Calu3 (cell line): ENCODE measurements around the gene PDS5A. TPM values are rescaled to one million over a fixed set of nuclear protein-coding genes. Genes with fewer than 3 reads are reported as not detected.
"Not testable (repeated sequence)": the region's sequence is repeated elsewhere in the genome, so short reads cannot be mapped to it uniquely, and the experiment has no call there.

Experiments
- BruUV-seq: library from RNA; stranded (reverse); fragments of 400-500 nt; replicated peaks from 2 replicates; lab custom pipeline; 2021; lab: Mats Ljungman, UMichigan
- CTCF ChIA-PET: fragments of 300-600 bp; sonication (Branson Sonifier 250); formaldehyde crosslinking; loops from one replicate; lab custom pipeline; 2022; ENCODE audit warnings: antibody characterized with exemption; lab: Charles Lee
- DNase-seq: peaks from one replicate; pipeline ENCODE4 v3.0.0; 2022
- H3K27ac Mint-ChIP-seq: one replicate; pipeline ENCODE4 v1.8.0; 2022; ENCODE audit warnings: mixed read lengths; ENCODE audit not compliant: unreplicated experiment
- H3K27me3 Mint-ChIP-seq: one replicate; pipeline ENCODE4 v1.8.0; 2022; ENCODE audit warnings: mixed read lengths; ENCODE audit not compliant: unreplicated experiment
- H3K36me3 Mint-ChIP-seq: one replicate; pipeline ENCODE4 v1.8.0; 2022; ENCODE audit warnings: mild to moderate bottlenecking, moderate library complexity, mixed read lengths; ENCODE audit not compliant: insufficient read depth, unreplicated experiment
- H3K4me1 Mint-ChIP-seq: one replicate; pipeline ENCODE4 v1.8.0; 2022; ENCODE audit warnings: mild to moderate bottlenecking, low read depth, mixed read lengths; ENCODE audit not compliant: unreplicated experiment
- H3K4me3 Mint-ChIP-seq: one replicate; pipeline ENCODE4 v1.8.0; 2022; ENCODE audit warnings: mild to moderate bottlenecking, low read depth, moderate library complexity, mixed read lengths; ENCODE audit not compliant: unreplicated experiment
- H3K9me3 Mint-ChIP-seq: one replicate; pipeline ENCODE4 v1.8.0; 2022; ENCODE audit warnings: low read depth, mixed read lengths; ENCODE audit not compliant: unreplicated experiment
- intact Hi-C: fragments of 100-400 bp; cut with micrococcal nuclease; formaldehyde crosslinking; loops from one replicate; pipeline ENCODE4 v1.10.0; 2022; ENCODE audit not compliant: unreplicated experiment
- total RNA-seq: library from RNA; stranded (reverse); gene quantifications from 2 replicates; pipeline ENCODE4 v1.2.3, GENCODE V29; 2022
- TF ChIP-seq, protein P1 (sequence below): fragments of 200-600 bp; IDR thresholded peaks from one replicate; pipeline ENCODE4 v1.8.0; 2022; ENCODE audit warnings: antibody characterized with exemption; ENCODE audit not compliant: unreplicated experiment

PDS5A gene
- total RNA-seq, 1 experiment from 2014 or later = 49.1 TPM

DNA sequence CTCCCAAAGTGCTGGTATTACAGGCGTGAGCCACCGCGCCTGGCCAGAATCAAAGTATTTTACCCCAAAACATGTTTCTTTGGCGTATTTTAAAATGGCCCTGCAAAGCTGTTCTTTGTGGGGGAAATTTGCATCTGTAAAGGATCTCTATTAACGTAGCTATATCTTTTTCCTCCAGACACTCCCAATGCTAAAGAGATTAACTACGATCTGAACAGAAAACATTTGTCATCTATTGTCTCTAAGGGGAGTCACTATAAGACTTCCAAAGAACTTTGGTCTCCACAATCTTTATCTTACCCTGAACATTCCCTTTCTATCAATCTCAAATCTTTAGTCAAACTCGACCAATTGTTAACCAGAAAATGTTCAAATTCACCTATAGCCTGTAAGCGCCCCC lies 19.1 kb upstream of the PDS5A start:
- TF ChIP-seq, protein P1, sequence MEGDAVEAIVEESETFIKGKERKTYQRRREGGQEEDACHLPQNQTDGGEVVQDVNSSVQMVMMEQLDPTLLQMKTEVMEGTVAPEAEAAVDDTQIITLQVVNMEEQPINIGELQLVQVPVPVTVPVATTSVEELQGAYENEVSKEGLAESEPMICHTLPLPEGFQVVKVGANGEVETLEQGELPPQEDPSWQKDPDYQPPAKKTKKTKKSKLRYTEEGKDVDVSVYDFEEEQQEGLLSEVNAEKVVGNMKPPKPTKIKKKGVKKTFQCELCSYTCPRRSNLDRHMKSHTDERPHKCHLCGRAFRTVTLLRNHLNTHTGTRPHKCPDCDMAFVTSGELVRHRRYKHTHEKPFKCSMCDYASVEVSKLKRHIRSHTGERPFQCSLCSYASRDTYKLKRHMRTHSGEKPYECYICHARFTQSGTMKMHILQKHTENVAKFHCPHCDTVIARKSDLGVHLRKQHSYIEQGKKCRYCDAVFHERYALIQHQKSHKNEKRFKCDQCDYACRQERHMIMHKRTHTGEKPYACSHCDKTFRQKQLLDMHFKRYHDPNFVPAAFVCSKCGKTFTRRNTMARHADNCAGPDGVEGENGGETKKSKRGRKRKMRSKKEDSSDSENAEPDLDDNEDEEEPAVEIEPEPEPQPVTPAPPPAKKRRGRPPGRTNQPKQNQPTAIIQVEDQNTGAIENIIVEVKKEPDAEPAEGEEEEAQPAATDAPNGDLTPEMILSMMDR = no peak
- CTCF ChIA-PET = no interaction called here
- no TSS peak for BruUV-seq
- Mint-ChIP-seq H3K36me3 (no peaks in the 10 kb centered on the region), H3K9me3 (no peaks in the 10 kb centered on the region), H3K4me3 (no peak overlapping the region), H3K27me3 (no peaks in the 10 kb centered on the region), H3K27ac (no peak overlapping the region), H3K4me1 (no peaks in the 10 kb centered on the region)
- DNase-seq = no peak
- intact Hi-C loops = no loop called here

DNA sequence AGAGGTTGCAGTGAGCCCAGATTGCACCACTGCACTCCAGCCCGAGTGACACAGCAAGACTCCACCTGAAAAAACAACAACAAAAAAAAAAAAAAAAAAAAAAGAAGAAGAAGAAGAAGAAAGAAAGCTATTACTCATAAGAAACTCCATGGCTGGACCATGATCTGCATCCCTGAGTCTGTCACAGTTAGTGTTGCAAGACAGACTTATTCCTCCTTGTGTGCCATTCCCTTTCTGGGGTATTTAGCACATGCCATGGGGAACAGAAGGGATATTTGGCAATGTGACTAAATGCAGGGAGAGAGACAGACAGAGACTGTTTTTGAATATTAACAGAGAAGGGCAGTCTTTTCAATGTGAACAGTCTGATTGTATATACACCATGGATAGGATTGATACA lies 16.7 kb upstream of the PDS5A start:
- no peak overlapping the region for H3K4me3 Mint-ChIP-seq
- BruUV-seq = no TSS peak
- intact Hi-C loops = no loop called here
- no peak overlapping the region for H3K27ac Mint-ChIP-seq
- H3K27me3 Mint-ChIP-seq = no peaks in the 10 kb centered on the region
- no peaks in the 10 kb centered on the region for H3K36me3 Mint-ChIP-seq
- TF ChIP-seq, protein P1 = no peak
- no peak for DNase-seq
- no peaks in the 10 kb centered on the region for H3K9me3 Mint-ChIP-seq
- no peaks in the 10 kb centered on the region for H3K4me1 Mint-ChIP-seq
- CTCF ChIA-PET = no interaction called here

DNA sequence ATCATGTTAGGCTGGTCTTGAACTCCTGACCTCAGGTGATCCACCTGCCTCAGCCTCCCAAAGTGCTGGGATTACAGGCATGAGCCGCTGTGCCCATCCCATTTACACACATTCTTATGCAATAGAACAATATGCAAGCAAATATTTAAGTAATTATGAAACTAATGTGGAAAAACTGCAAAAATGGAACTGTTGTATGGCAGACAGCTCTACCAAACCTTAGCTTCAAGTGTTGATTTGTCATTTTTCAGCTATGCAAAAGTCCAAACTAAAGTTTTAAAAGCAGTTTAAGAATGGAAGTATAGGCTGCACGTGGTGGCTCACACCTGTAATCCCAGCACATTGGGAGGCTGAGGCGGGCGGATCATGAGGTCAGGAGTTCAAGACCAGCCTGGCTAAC lies 11.7 kb upstream of the PDS5A start:
- intact Hi-C loops, H3K27me3 Mint-ChIP-seq, H3K36me3 Mint-ChIP-seq, H3K4me3 Mint-ChIP-seq, H3K9me3 Mint-ChIP-seq, H3K4me1 Mint-ChIP-seq, H3K27ac Mint-ChIP-seq, CTCF ChIA-PET, BruUV-seq, DNase-seq: not testable (repeated sequence)

DNA sequence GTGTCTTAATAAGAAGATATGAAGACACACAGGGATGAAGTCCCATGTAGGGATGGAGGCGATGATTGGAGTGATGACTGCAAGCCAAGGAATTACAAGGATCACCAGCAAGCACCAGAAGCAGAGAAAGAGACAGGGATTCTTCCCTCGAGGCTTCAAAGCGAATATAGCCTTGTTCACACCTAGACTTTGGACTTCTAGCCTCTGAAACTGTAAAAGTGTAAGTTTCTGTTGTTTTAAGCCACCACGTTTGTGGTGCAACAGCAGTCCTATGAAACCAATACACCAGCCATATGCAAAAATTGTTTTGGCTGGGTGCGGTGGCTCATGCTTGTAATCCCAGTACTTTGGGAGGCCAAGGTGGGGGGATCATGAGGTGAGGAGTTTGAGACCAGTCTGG lies 9.8 kb upstream of the PDS5A start:
- no peaks in the 10 kb centered on the region for H3K4me1 Mint-ChIP-seq

DNA sequence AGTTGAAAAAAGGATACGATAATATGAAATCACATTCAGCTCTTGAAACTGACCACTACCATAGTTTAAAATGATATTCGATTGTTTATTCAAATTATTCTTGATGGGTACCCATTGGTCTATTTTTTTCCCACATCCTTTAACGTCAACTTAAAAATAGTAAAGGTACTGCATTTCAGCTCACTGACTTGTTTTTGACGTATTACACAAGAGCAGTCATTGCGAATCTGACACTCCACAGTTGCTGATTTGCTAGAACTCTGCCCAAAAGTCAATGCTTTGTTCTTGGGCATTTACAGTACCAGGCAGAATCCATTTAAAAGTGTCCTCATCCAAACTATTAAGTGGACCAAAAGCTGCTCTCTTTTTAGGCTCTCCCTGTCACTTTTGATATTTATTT lies 1.2 kb upstream of the PDS5A start:
- no peak for DNase-seq
- Mint-ChIP-seq H3K4me3 (no peak overlapping the region), H3K36me3 (peaks cover 18% of the 10 kb centered on the region), H3K4me1 (peaks cover 9% of the 10 kb centered on the region), H3K27me3 (no peaks in the 10 kb centered on the region), H3K9me3 (no peaks in the 10 kb centered on the region), H3K27ac (no peak overlapping the region)
- BruUV-seq = no TSS peak
- CTCF ChIA-PET = no interaction called here
- intact Hi-C loops = no loop called here
- TF ChIP-seq, protein P1 = no peak

More for the DNA sequence above, 9.8 kb upstream of the PDS5A start:
- intact Hi-C loops = no loop called here
- TF ChIP-seq, protein P1 = no peak
- Mint-ChIP-seq H3K27ac (no peak overlapping the region), H3K27me3 (no peaks in the 10 kb centered on the region), H3K4me3 (no peak overlapping the region), H3K36me3 (no peaks in the 10 kb centered on the region), H3K9me3 (no peaks in the 10 kb centered on the region)
- CTCF ChIA-PET = no interaction called here
- no TSS peak for BruUV-seq
- no peak for DNase-seq
